Measurements from ENCODE around the gene ICA1L.

Gene ICA1L

DNA sequence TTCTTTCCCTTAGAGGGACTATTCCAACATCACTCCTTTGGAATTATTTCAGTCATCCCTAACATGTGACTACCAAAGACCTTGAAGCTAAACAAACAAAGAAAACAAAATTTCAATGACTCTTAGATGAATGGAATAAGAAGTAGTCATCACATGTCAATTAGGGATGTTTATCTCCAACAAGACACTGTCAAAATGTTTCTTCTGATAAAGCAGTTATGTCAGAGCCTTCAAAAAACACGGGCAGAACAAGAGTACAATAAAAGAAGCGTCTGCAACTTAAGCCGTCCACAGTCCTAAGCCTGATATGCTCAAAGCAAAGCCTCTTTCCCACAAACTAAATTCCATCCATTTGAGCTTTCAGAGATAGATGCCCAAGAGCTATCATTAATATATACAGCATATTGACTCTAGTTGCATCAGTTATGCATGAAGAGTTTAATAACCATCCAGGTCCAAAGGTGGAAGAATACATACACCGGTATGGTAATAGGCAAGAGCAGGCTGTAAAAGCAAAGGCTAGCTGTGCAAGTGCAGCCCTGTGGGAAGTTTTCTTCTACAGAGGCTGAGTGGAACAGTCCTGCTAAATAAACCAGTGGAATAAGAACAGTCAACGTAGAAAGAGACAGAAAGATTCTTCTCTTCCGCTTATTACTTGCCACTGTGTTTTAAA lies 98.1 kb downstream of the ICA1L start:
- no peak overlapping the region for H3K4me3 ChIP-seq (ENCODE audit: low read depth, low read length)
- TF ChIP-seq, protein P1, sequence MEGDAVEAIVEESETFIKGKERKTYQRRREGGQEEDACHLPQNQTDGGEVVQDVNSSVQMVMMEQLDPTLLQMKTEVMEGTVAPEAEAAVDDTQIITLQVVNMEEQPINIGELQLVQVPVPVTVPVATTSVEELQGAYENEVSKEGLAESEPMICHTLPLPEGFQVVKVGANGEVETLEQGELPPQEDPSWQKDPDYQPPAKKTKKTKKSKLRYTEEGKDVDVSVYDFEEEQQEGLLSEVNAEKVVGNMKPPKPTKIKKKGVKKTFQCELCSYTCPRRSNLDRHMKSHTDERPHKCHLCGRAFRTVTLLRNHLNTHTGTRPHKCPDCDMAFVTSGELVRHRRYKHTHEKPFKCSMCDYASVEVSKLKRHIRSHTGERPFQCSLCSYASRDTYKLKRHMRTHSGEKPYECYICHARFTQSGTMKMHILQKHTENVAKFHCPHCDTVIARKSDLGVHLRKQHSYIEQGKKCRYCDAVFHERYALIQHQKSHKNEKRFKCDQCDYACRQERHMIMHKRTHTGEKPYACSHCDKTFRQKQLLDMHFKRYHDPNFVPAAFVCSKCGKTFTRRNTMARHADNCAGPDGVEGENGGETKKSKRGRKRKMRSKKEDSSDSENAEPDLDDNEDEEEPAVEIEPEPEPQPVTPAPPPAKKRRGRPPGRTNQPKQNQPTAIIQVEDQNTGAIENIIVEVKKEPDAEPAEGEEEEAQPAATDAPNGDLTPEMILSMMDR (IDR thresholded peaks at IDR 0.05; ENCODE audit: borderline replicate concordance, insufficient read depth, low read depth, low read length): no peak

DNA sequence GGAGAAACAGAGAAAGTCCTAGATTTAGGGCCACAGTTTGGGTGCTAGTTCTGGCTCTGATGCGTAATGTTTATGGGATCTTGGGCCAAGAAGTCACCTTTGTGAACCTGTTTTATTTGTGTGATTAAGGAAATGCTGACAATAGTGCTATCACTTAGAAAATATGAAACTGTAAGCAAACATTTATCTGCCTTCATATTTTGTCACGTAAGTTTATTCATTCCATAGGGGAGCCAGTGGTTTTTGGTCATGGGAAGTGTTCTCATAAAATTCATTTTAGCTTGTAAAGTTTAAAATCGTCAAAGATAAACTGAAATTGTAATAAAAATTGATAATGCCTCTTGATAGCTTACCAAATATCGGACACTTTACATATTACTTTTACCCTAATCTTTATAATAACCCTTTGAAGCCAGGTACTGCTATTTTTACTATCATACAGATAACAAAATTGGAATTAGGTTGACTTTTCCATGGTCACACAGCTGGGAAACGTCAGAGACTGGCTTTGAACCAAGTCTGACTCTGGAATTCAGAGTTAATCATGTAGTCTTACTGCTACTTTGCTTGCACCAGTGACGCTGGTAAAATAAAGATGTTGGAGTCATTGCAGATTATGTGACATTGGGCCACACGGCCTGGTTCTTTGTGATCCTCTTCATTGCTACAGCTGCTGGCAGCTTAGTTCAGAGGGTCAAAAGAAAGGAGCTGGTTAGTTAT lies 99.7 kb downstream of the ICA1L start:
- TF ChIP-seq, protein P1 (IDR thresholded peaks at IDR 0.05; ENCODE audit: borderline replicate concordance, insufficient read depth, low read depth, low read length): no peak
- H3K4me3 ChIP-seq (ENCODE audit: low read depth, low read length): no peak overlapping the region

DNA sequence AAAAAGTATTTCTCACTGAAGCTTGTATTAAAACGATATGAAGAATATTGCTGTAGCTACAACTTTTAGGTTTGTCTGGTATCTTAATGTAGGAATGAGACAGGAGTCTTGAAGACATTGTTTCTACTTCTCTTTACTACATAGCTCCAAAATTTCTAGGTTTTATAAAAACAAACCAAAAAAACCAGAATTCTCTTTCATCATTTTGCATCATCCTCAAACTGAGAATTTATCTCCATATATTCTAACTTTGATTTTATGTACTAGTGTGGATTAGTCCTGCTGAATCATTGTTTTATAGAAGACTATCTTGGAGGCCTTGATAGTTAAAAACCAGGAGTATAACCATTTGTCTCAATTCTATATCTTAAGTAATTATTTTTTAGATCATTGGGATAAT lies 100.2 kb downstream of the ICA1L start:
- H3K4me3 ChIP-seq (ENCODE audit: low read depth, low read length): no peak overlapping the region
- TF ChIP-seq, protein P1 (IDR thresholded peaks at IDR 0.05; ENCODE audit: borderline replicate concordance, insufficient read depth, low read depth, low read length): no peak

DNA sequence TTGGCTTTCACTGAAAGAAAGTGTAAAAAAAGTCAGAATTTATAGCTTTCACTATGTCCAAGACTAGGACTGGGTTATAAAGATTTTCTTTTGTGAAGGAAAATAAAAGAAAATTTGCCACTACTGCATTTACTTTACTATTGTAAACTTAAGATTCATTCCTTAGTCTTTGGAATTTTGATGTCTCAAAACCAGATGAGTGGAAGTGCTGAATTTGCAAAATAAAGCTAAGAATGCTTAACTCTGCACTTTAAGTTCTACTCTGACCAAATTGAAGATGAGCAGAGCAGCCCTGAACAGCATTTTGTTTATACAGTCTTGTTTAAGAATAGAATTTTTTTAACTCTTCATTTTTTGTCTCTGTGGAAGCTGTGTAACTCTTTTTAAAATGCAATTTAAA lies 102.4 kb downstream of the ICA1L start:
- no peak overlapping the region for H3K4me3 ChIP-seq (ENCODE audit: low read depth, low read length)
- TF ChIP-seq, protein P1 (IDR thresholded peaks at IDR 0.05; ENCODE audit: borderline replicate concordance, insufficient read depth, low read depth, low read length): no peak

DNA sequence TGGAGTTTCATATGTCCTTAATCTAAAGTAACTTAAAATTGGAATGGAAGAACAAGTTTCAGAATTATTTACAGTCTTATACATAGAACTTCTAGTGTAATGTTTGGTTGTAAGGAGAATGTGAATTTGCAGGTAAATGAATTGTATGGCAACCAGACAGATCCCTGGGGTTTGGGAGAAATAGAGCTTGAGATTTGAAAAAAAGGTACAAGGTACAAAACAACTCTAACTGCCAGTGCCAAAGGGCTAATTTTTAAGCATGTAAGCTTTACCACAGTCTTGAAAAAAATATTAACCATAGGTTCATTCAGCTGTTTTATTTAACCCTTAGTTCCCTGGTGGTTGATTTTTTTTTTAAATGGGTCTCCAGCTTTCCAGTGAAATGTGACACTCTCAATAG lies 103.3 kb downstream of the ICA1L start:
- no peak overlapping the region for H3K4me3 ChIP-seq (ENCODE audit: low read depth, low read length)
- TF ChIP-seq, protein P1 (IDR thresholded peaks at IDR 0.05; ENCODE audit: borderline replicate concordance, insufficient read depth, low read depth, low read length): no peak

DNA sequence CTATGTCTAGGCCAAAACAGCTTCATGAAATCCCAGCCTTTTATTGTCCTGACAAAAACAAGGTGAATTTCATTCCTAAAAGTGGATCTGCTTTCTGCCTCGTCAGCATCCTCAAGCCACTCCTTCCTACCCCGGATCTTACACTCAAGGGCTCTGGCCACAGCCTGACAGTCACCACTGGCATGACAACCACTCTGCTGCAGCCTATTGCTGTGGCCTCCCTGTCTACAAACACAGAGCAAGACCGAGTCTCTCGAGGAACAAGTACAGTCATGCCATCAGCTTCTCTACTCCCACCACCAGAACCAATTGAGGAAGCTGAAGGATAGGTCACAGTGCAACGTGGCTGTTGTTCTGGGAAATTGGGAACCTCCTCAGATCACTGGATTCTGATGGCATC lies 106.1 kb downstream of the ICA1L start:
- H3K4me3 ChIP-seq (ENCODE audit: low read depth, low read length): no peak overlapping the region
- TF ChIP-seq, protein P1 (IDR thresholded peaks at IDR 0.05; ENCODE audit: borderline replicate concordance, insufficient read depth, low read depth, low read length): no peak

DNA sequence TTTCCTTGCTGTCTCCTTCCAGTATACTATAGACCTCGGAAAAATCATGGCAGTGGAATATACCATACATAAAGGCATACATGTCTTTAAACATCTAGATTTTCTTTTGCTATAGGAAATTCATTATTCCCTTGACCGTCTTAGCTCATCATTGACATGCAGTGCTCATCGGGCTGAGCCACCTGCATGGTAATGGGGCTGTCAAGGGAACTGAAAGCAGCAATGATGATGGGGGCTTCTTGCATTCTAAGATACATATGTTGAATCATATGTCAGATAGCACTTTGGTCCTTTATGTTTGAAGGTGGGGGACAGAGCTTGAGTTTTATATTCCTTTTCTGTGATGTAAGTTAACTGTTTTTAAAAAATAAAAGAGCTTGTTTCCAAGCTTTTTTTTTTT lies 106.6 kb downstream of the ICA1L start:
- no peak overlapping the region for H3K4me3 ChIP-seq (ENCODE audit: low read depth, low read length)
- TF ChIP-seq, protein P1 (IDR thresholded peaks at IDR 0.05; ENCODE audit: borderline replicate concordance, insufficient read depth, low read depth, low read length): no peak

All from GM12875 (cell line).